ENCODE results near the gene S1PR1. TPM values are rescaled to one million over a fixed set of nuclear protein-coding genes. Genes with fewer than 3 reads are reported as not detected.
"Not testable (repeated sequence)": the region's sequence is repeated elsewhere in the genome, so short reads cannot be mapped to it uniquely, and the experiment has no call there.

S1PR1 gene
- total RNA-seq, 1 experiment from 2014 or later: 0.24 TPM

- Mint-ChIP-seq H3K4me3 (no peak overlapping the region), H3K36me3 (ENCODE audit: insufficient read depth in 1 of 3, low read depth in 3 of 3) (no peaks in the 10 kb centered on the region), H3K9me3 (no peaks in the 10 kb centered on the region), H3K27me3 (ENCODE audit: low read depth) (no peaks in the 10 kb centered on the region), H3K4me1 (peaks cover under 1 to 2% of the 10 kb centered on the region in 2 experiments; a peak in 3 of 4 replicates), H3K27ac (no peak overlapping the region)
- Histone ChIP-seq H4K5ac (ENCODE audit: insufficient read length, low read depth, low read length) (no peak overlapping the region), H3K27ac (ENCODE audit: insufficient read length, low read depth, low read length) (no peak overlapping the region), H2BK12ac (ENCODE audit: insufficient read length, low read depth, low read length) (no peak overlapping the region), H3K4ac (ENCODE audit: low read depth, low read length) (no peak overlapping the region), H3K23me2 (ENCODE audit: insufficient read length, low read depth, low read length, poor library complexity, severe bottlenecking) (no peaks in the 10 kb centered on the region), H4K8ac (replicated peaks; ENCODE audit: insufficient read length, low read depth, low read length) (no peak overlapping the region), H3K23ac (ENCODE audit: insufficient read length, low read depth, low read length) (no peak overlapping the region), H2BK120ac (ENCODE audit: low read depth, low read length, poor library complexity, severe bottlenecking) (no peak overlapping the region), H3K4me1 (ENCODE audit: insufficient read depth, low read length) (peaks cover 2% of the 10 kb centered on the region; the same call in 1 of the 2 replicates), H2AFZ (ENCODE audit: low read length) (no peak overlapping the region), H2AK5ac (ENCODE audit: insufficient read length, low read length) (no peak overlapping the region), H4K91ac (ENCODE audit: insufficient read length, low read depth, low read length) (no peak overlapping the region), H3K79me2 (ENCODE audit: insufficient read depth, low read length) (no peaks in the 10 kb centered on the region), H3K79me1 (ENCODE audit: insufficient read depth, low read depth, low read length, poor library complexity, severe bottlenecking) (no peaks in the 10 kb centered on the region), H3K9me3 (ENCODE audit: control insufficient read depth, low read depth, low read length) (no peaks in the 10 kb centered on the region), H3K56ac (ENCODE audit: insufficient read length, low read depth, low read length) (no peak overlapping the region), H3K4me2 (ENCODE audit: insufficient read depth, insufficient read length, low read length) (no peak overlapping the region), H2BK15ac (ENCODE audit: low read depth, low read length) (no peak overlapping the region), H3K18ac (ENCODE audit: insufficient read length, low read depth, low read length) (no peak overlapping the region), H3K27me3 (ENCODE audit: insufficient read depth, low read length) (no peaks in the 10 kb centered on the region), H3T11ph (ENCODE audit: low read length) (no peak overlapping the region), H3K9ac (ENCODE audit: extremely low read depth, insufficient read length, low read length) (no peak overlapping the region), H2BK20ac (ENCODE audit: low read depth, low read length, poor library complexity, severe bottlenecking) (no peak overlapping the region), H3K14ac (ENCODE audit: insufficient read depth, low read length) (no peak overlapping the region), H4K20me1 (ENCODE audit: control insufficient read depth, insufficient read depth, insufficient read length) (no peaks in the 10 kb centered on the region), H2BK5ac (ENCODE audit: insufficient read length, low read length) (no peak overlapping the region)
- DNase-seq: no peak
- no peak for TF ChIP-seq CTCF (conservative IDR thresholded peaks at IDR 0.05)
Measured at GRCh38 chr1:101205457-101205856, 31.4 kb upstream of the S1PR1 start.

- H3K79me2 ChIP-seq (ENCODE audit: insufficient read depth, low read length); H3K4me2 ChIP-seq (ENCODE audit: insufficient read depth, insufficient read length, low read length); H3K23me2 ChIP-seq (ENCODE audit: insufficient read length, low read depth, low read length, poor library complexity, severe bottlenecking); H2AFZ ChIP-seq (ENCODE audit: low read length); H2BK5ac ChIP-seq (ENCODE audit: insufficient read length, low read length); H3K9me3 Mint-ChIP-seq; H3K14ac ChIP-seq (ENCODE audit: insufficient read depth, low read length); H2BK120ac ChIP-seq (ENCODE audit: low read depth, low read length, poor library complexity, severe bottlenecking); H3K4ac ChIP-seq (ENCODE audit: low read depth, low read length); H2BK15ac ChIP-seq (ENCODE audit: low read depth, low read length); H2AK5ac ChIP-seq (ENCODE audit: insufficient read length, low read length); H2BK12ac ChIP-seq (ENCODE audit: insufficient read length, low read depth, low read length); H3K27me3 Mint-ChIP-seq (ENCODE audit: low read depth); H4K5ac ChIP-seq (ENCODE audit: insufficient read length, low read depth, low read length); H3K27me3 ChIP-seq (ENCODE audit: insufficient read depth, low read length); H3K79me1 ChIP-seq (ENCODE audit: insufficient read depth, low read depth, low read length, poor library complexity, severe bottlenecking); H3K4me1 Mint-ChIP-seq; DNase-seq; H3T11ph ChIP-seq (ENCODE audit: low read length); H4K8ac ChIP-seq (replicated peaks; ENCODE audit: insufficient read length, low read depth, low read length); H3K23ac ChIP-seq (ENCODE audit: insufficient read length, low read depth, low read length); H3K4me1 ChIP-seq (ENCODE audit: insufficient read depth, low read length); H3K9ac ChIP-seq (ENCODE audit: extremely low read depth, insufficient read length, low read length); H3K36me3 Mint-ChIP-seq (ENCODE audit: insufficient read depth in 1 of 3, low read depth in 3 of 3); H4K91ac ChIP-seq (ENCODE audit: insufficient read length, low read depth, low read length); H3K27ac ChIP-seq (ENCODE audit: insufficient read length, low read depth, low read length); H3K27ac Mint-ChIP-seq; H2BK20ac ChIP-seq (ENCODE audit: low read depth, low read length, poor library complexity, severe bottlenecking); H3K4me3 Mint-ChIP-seq; H3K9me3 ChIP-seq (ENCODE audit: control insufficient read depth, low read depth, low read length); H4K20me1 ChIP-seq (ENCODE audit: control insufficient read depth, insufficient read depth, insufficient read length); H3K18ac ChIP-seq (ENCODE audit: insufficient read length, low read depth, low read length); H3K56ac ChIP-seq (ENCODE audit: insufficient read length, low read depth, low read length): not testable (repeated sequence)
- WGBS (ENCODE audit: extremely low coverage, insufficient read length, low lambda C conversion rate): no CpG with 5 or more reads among the region's 4 CpGs
Measured at GRCh38 chr1:101206139-101206538, 30.7 kb upstream of the S1PR1 start.

Data from H9 (cell line).